LNCaP clone FGC (cell line): ENCODE results near the gene CPZ.

Source experiments
- DNase-seq: peaks from one replicate; pipeline ENCODE4 v3.0.0-alpha.2; 2011; ENCODE audit warnings: low read depth
- H3K4me3 ChIP-seq: 2 replicates; pipeline ENCODE4 v1.5.1; 2011; ENCODE audit warnings: mild to moderate bottlenecking, low read depth, low read length, control low read depth
- CTCF ChIP-seq: IDR thresholded peaks from 2 replicates; pipeline ENCODE4 v1.5.1; 2012; ENCODE audit warnings: mild to moderate bottlenecking; ENCODE audit not compliant: control insufficient read depth, insufficient read depth; ENCODE audit errors: extremely low read depth

Gene CPZ

DNA sequence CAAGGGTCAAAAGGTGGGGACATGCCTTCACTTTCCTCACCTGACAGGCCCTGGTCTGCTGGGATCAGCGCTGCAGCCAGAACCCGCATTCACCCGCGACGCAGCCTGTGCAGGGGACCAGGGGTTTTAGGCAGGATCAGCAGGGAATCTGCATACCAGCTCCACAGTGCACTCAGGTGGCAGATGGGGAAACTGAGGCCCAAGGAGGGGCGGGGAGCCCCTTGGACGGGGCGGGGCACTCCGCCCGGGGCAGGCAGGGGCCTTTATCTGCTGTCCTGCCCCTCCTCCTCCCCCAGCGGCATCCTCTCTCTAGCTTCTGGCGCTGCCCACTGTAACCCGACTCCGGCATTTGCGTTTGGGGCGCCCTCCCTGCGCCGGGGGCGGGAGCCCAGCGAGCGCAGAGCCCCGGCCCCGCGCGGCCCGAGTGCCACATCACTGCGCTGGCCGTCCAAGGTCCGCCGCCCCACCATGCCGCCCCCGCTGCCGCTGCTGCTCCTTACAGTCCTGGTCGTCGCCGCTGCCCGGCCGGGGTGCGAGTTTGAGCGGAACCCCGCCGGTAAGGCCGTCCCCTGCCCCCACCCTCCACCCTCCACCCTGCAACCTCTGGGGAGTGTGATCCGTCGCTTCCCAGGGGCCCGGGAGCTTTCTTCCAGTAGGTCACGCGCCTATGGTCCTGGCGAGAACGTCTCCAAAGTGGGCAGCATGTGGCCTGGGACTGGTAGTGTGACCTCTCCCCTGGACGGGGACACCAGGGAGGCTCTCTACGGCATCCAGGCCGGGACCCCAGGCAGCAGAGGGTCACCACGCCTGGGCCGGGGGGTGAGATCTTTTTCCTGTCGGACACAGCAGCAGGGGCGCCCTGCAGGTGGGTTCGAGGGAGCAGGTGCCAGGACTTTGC is at the start of gene CPZ:
CPZ (plus strand) TSS at position 400 of the 898 bp plus-strand sequence; CDS start at position 469, 69 bp downstream.
- DNase-seq: no peak
- TF ChIP-seq CTCF: no peak
- no peak within 1 kb of the TSS for H3K4me3 ChIP-seq

GRCh38 chr4:8542776-8543525 is 49.6 kb upstream of the CPZ start:
- DNase-seq: no peak
- no peak for TF ChIP-seq CTCF
- H3K4me3 ChIP-seq: no peak overlapping the region

DNA sequence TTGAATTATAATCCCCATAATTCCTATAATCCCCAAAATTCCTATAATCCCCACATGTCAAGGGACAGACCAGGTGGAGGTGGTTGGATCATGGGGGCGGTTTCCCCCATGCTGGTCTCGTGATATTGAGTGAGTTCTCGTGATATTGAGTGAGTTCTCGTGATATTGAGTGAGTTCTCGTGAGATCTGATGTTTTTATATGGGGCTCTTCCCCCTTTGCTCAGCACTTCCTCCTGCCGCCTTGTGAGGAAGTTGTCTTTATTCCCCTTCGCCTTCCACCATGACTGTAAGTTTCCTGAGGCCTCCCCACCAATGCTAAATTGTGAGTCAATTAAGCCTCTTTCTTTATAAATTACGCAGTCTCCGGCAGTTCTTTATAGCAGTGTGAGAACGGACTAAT is 48.9 kb upstream of the CPZ start:
- no peak for TF ChIP-seq CTCF
- H3K4me3 ChIP-seq: no peak overlapping the region
- DNase-seq: no peak

DNA sequence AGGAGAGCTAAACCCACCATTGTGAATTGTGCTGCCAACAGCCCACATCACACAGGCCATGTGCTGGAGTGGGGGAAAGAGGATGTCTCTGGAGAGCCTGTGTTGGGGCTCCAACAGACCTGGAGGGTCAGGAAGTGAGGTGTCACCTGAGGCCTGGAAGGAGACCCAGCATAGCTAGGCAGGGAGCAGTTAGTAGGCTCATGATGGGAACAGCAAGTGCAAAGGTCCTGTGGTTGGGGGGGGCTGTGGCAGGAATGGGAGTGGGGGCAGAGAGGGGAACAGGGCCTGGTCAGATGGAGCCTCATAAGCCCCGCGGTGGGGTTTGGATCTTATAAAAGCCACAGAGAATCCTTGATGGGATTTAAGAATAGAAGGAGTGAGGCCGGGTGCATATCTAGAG is 48.3 kb upstream of the CPZ start:
- no peak for TF ChIP-seq CTCF
- no peak overlapping the region for H3K4me3 ChIP-seq
- DNase-seq: no peak

- H3K4me3 ChIP-seq: no peak overlapping the region
- no peak for DNase-seq
- no peak for TF ChIP-seq CTCF
These were observed 47.7 kb upstream of the CPZ start for GRCh38 chr4:8544741-8545438.

DNA sequence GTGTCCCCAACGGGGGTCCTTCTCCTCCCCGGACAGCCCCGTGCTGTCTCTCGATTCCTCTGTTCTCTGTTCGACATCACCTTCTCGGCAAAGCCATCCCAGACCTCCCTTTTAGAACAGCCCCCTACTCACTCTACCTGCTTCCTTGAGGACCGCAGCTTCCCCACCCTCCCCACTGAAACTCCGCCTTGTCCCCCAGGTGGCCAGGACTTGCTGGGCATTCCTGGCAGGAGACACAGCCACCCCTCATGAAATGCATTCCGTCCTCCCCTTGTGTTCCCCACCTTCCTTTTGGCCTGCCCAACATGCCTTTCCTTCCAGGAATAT is 47.2 kb upstream of the CPZ start:
- DNase-seq: no peak
- no peak overlapping the region for H3K4me3 ChIP-seq
- TF ChIP-seq CTCF: no peak
